Measurements from ENCODE around the gene C4A.
"Not testable (repeated sequence)": the region's sequence is repeated elsewhere in the genome, so short reads cannot be mapped to it uniquely, and the experiment has no call there.

DNA sequence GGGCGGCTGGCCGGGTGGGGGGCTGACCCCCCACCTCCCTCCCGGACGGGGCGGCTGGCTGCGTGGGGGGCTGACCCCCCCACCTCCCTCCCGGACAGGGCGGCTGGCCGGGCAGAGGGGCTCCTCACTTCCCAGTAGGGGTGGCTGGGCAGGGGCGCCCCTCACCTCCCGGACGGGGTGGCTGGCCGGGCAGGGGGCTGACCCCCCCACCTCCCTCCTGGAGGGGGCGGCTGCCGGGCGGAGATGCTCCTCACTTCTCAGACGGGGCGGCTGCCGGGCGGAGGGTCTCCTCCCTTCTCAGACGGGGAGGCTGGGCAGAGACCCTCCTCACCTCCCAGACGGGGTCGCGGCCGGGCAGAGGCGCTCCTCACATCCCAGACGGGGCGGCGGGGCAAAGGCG is 5.8 kb upstream of the C4A start:
- TF ChIP-seq BACH2 (CRISPR knock-in tag; IDR thresholded peaks at IDR 0.05; ENCODE audit: borderline replicate concordance); OSR1 (CRISPR knock-in tag; IDR thresholded peaks at IDR 0.05); GLIS3 (CRISPR knock-in tag; IDR thresholded peaks at IDR 0.05); ESRRG (CRISPR knock-in tag; IDR thresholded peaks at IDR 0.05); CSRNP3 (CRISPR knock-in tag; IDR thresholded peaks at IDR 0.05); ZFP3 (CRISPR knock-in tag; IDR thresholded peaks at IDR 0.05); ZNF565 (CRISPR knock-in tag; conservative IDR thresholded peaks at IDR 0.05; ENCODE audit: low read depth); ZNF70 (CRISPR knock-in tag; IDR thresholded peaks at IDR 0.05): not testable (repeated sequence)
- TF ChIP-seq, protein P1, sequence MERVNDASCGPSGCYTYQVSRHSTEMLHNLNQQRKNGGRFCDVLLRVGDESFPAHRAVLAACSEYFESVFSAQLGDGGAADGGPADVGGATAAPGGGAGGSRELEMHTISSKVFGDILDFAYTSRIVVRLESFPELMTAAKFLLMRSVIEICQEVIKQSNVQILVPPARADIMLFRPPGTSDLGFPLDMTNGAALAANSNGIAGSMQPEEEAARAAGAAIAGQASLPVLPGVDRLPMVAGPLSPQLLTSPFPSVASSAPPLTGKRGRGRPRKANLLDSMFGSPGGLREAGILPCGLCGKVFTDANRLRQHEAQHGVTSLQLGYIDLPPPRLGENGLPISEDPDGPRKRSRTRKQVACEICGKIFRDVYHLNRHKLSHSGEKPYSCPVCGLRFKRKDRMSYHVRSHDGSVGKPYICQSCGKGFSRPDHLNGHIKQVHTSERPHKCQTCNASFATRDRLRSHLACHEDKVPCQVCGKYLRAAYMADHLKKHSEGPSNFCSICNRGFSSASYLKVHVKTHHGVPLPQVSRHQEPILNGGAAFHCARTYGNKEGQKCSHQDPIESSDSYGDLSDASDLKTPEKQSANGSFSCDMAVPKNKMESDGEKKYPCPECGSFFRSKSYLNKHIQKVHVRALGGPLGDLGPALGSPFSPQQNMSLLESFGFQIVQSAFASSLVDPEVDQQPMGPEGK (CRISPR knock-in tag; IDR thresholded peaks at IDR 0.05; ENCODE audit: borderline replicate concordance) = not testable (repeated sequence)
- TF ChIP-seq, protein P2, sequence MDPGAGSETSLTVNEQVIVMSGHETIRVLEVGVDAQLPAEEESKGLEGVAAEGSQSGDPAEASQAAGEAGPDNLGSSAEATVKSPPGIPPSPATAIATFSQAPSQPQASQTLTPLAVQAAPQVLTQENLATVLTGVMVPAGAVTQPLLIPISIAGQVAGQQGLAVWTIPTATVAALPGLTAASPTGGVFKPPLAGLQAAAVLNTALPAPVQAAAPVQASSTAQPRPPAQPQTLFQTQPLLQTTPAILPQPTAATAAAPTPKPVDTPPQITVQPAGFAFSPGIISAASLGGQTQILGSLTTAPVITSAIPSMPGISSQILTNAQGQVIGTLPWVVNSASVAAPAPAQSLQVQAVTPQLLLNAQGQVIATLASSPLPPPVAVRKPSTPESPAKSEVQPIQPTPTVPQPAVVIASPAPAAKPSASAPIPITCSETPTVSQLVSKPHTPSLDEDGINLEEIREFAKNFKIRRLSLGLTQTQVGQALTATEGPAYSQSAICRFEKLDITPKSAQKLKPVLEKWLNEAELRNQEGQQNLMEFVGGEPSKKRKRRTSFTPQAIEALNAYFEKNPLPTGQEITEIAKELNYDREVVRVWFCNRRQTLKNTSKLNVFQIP (CRISPR knock-in tag; IDR thresholded peaks at IDR 0.05; ENCODE audit: borderline replicate concordance, low read depth) = not testable (repeated sequence)
